K562 (cell line): Measurements from ENCODE around the gene CIB1. TPM values are rescaled to one million over a fixed set of nuclear protein-coding genes. Genes with fewer than 3 reads are reported as not detected.

Source experiments
- ARID3B ChIP-seq: fragments of 250-450 bp; sonication (Bioruptor Pico); IDR thresholded peaks from 2 replicates; pipeline ENCODE4 v1.4.0; 2020; ENCODE audit warnings: borderline replicate concordance
- CHD2 ChIP-seq: IDR thresholded peaks from 2 replicates; pipeline ENCODE4 v1.6.1; 2011; ENCODE audit warnings: low read depth, low read length
- EGR1 ChIP-seq: fragments of 450-650 bp; conservative IDR thresholded peaks from 2 replicates; pipeline ENCODE4 v1.6.1; 2017; ENCODE audit warnings: mild to moderate bottlenecking
- HES1 ChIP-seq: fragments of 450-650 bp; IDR thresholded peaks from 2 replicates; pipeline ENCODE4 v1.6.1; 2016; ENCODE audit warnings: low read depth, mild to moderate bottlenecking, moderate library complexity
- HMG20A ChIP-seq: fragments of 450-650 bp; formaldehyde crosslinking; conservative IDR thresholded peaks from 2 replicates; pipeline ENCODE4 v1.4.0; 2020; ENCODE audit warnings: mild to moderate bottlenecking, mixed read lengths
- HNRNPUL1 ChIP-seq: fragments of 200-400 bp; formaldehyde crosslinking; IDR thresholded peaks from 2 replicates; pipeline ENCODE4 v1.6.1; 2017; ENCODE audit warnings: low read length
- KDM1A ChIP-seq, 2 experiments: fragments of 450-650 bp; IDR thresholded peaks; 2 replicates each; pipeline ENCODE4 v1.6.1; 2016; ENCODE audit warnings: mild to moderate bottlenecking in 2 of 2
- LEF1 ChIP-seq: fragments of 450-650 bp; IDR thresholded peaks from 2 replicates; pipeline ENCODE4 v1.6.1; 2016; ENCODE audit warnings: mild to moderate bottlenecking
- MEF2A ChIP-seq: IDR thresholded peaks from 2 replicates; pipeline ENCODE4 v1.6.1; 2011; ENCODE audit warnings: low read depth, mild to moderate bottlenecking, low read length, moderate library complexity; ENCODE audit not compliant: control insufficient read depth
- REST ChIP-seq, 2 experiments: fragments of 450-650 bp; formaldehyde crosslinking in 1 of 2; IDR thresholded peaks; 2 replicates each; pipeline versions ENCODE4 v1.4.0 to v1.6.1; 2014 to 2020; ENCODE audit warnings: mild to moderate bottlenecking in 2 of 2, borderline replicate concordance in 1 of 2, low read depth in 1 of 2
- STAT5B ChIP-seq: fragments of 250-450 bp; sonication (Bioruptor Pico); IDR thresholded peaks from 2 replicates; pipeline ENCODE4 v1.8.0; 2021; ENCODE audit warnings: mild to moderate bottlenecking, inconsistent platforms
- STAT6 ChIP-seq: sonication (generic); formaldehyde crosslinking; IDR thresholded peaks from 2 replicates; pipeline ENCODE4 v1.8.1; 2023; ENCODE audit warnings: mild to moderate bottlenecking, missing genetic modification reagents
- ZNF133 ChIP-seq: fragments of 250-450 bp; sonication (Bioruptor Pico); IDR thresholded peaks from 2 replicates; pipeline ENCODE4 v1.4.0; 2020; ENCODE audit warnings: mild to moderate bottlenecking
- ZNF253 ChIP-seq: fragments of 250-450 bp; sonication (Bioruptor Pico); conservative IDR thresholded peaks from 2 replicates; pipeline ENCODE4 v1.6.1; 2021; ENCODE audit warnings: mild to moderate bottlenecking
- ZNF586 ChIP-seq: fragments of 450-650 bp; formaldehyde crosslinking; conservative IDR thresholded peaks from 2 replicates; pipeline ENCODE4 v1.4.0; 2020; ENCODE audit warnings: mild to moderate bottlenecking, moderate library complexity
- polyA plus RNA-seq, 8 experiments: library from polyadenylated mRNA; depleted of rRNA in 4 of 8; stranded (reverse) in 5 of 8; unstranded in 3 of 8; fragments of >200 nt; fragmentation: Nextera tagmentation in 2 of 8; fragmentation: Illumina TruSeq in 1 of 8; extraction: Ambion mirVana in 2 of 8; extraction: Trizol in 1 of 8; gene quantifications; 2 replicates each; pipeline versions ENCODE4 v1.2.1 to v1.2.3, GENCODE V29; 2011 to 2014; ENCODE audit warnings: inconsistent platforms in 1 of 8, missing spikeins in 1 of 8
- total RNA-seq, 7 experiments: library from RNA; depleted of rRNA in 6 of 7; stranded (reverse); fragments of >200 nt in 6 of 7; fragmentation: Illumina TruSeq in 2 of 7; extraction: Trizol in 2 of 7; gene quantifications; 2 replicates each; pipeline versions ENCODE4 v1.2.1 to v1.2.3, GENCODE V29; 2011 to 2021; ENCODE audit warnings: low replicate concordance in 1 of 7

The CIB1 gene
- total and polyA plus RNA-seq, 9 of the 15 experiments (the other 6 are each of a cell fraction or from before 2014, with no cell fraction given), result 14.9 to 136 (median 64.5) TPM

GRCh38 chr15:90265271-90266060 is 31.7 kb upstream of the CIB1 start, which contains the start of gene NGRN (continued):
- TF ChIP-seq STAT6 (CRISPR knock-in tag), result no peak
- TF ChIP-seq CHD2, result no peak
- TF ChIP-seq STAT5B (CRISPR knock-in tag), result no peak
- TF ChIP-seq MEF2A, result peak; percentile 1; the same call in 1 of the 2 replicates
- TF ChIP-seq LEF1, result no peak
- no peak for TF ChIP-seq ZNF586 (CRISPR knock-in tag)
- no peak for TF ChIP-seq HES1
- TF ChIP-seq KDM1A (IDR thresholded peaks at IDR 0.05), result no peak
- TF ChIP-seq REST (IDR thresholded peaks at IDR 0.05; ENCODE audit: borderline replicate concordance), result peak; percentile 39
- no peak; the same call in 1 of the 2 replicates for TF ChIP-seq REST (CRISPR knock-in tag; IDR thresholded peaks at IDR 0.05; ENCODE audit: low read depth)
- TF ChIP-seq HMG20A (CRISPR knock-in tag), result no peak
- TF ChIP-seq ZNF133 (CRISPR knock-in tag), result no peak
- TF ChIP-seq ARID3B, result no peak
- no peak for TF ChIP-seq HNRNPUL1
- TF ChIP-seq EGR1, result no peak
- TF ChIP-seq ZNF253 (CRISPR knock-in tag), result no peak
